SK-N-SH (cell line): Measurements from ENCODE around the gene SMPD3.

Experiments
- CTCF ChIP-seq: fragments of 200-600 bp; sonication (generic); IDR thresholded peaks from 2 replicates; pipeline ENCODE4 v1.6.1; 2017; ENCODE audit warnings: antibody characterized with exemption, mild to moderate bottlenecking, moderate library complexity
- EP300 ChIP-seq, 2 experiments: IDR thresholded peaks; 2 replicates each; pipeline versions ENCODE4 v1.4.0 to v1.6.1; 2012; ENCODE audit warnings: borderline replicate concordance in 1 of 2, low read depth in 1 of 2, low read length in 1 of 2
- EZH2phosphoT487 ChIP-seq: fragments of 200-600 bp; sonication (generic); IDR thresholded peaks from 2 replicates; pipeline ENCODE4 v1.6.1; 2017; ENCODE audit warnings: low read depth, mixed run types, mild to moderate bottlenecking, antibody characterized with exemption, moderate library complexity, borderline replicate concordance
- JUND ChIP-seq: IDR thresholded peaks from 2 replicates; pipeline ENCODE4 v1.4.0; 2012
- MAX ChIP-seq: IDR thresholded peaks from 2 replicates; pipeline ENCODE4 v1.4.0; 2012; ENCODE audit warnings: low read depth
- MEF2A ChIP-seq: IDR thresholded peaks from 2 replicates; pipeline ENCODE4 v1.4.0; 2012; ENCODE audit warnings: low read depth, borderline replicate concordance
- POLR2AphosphoS5 ChIP-seq: IDR thresholded peaks from 2 replicates; pipeline ENCODE4 v1.6.1; 2012; ENCODE audit warnings: low read depth, low read length
- RCOR1 ChIP-seq: fragments of 150-350 bp; IDR thresholded peaks from 2 replicates; pipeline ENCODE4 v1.6.1; 2017; ENCODE audit warnings: antibody characterized with exemption, low read length
- REST ChIP-seq: IDR thresholded peaks from 2 replicates; pipeline ENCODE4 v1.6.1; 2012; ENCODE audit warnings: mild to moderate bottlenecking, low read depth, low read length, moderate library complexity
- SMC3 ChIP-seq: IDR thresholded peaks from 2 replicates; pipeline ENCODE4 v1.6.1; 2012; ENCODE audit warnings: low read depth, low read length, improper control_type of control experiment
- YY1 ChIP-seq: IDR thresholded peaks from 2 replicates; pipeline ENCODE4 v1.4.0; 2012; ENCODE audit warnings: low read depth, mild to moderate bottlenecking

- no peak for TF ChIP-seq CTCF
- no peak for TF ChIP-seq EP300 (IDR thresholded peaks at IDR 0.05; ENCODE audit: borderline replicate concordance in 1 of 2, low read depth in 1 of 2, low read length in 1 of 2)
- TF ChIP-seq REST, result no peak
- TF ChIP-seq MAX, result no peak
- TF ChIP-seq YY1, result no peak
- no peak for TF ChIP-seq JUND
- TF ChIP-seq SMC3, result no peak
- TF ChIP-seq MEF2A, result no peak
- no peak for TF ChIP-seq POLR2AphosphoS5
- no peak for TF ChIP-seq RCOR1
- no peak for TF ChIP-seq EZH2phosphoT487
Measured at GRCh38 chr16:68395167-68395786, 53.0 kb downstream of the SMPD3 start.
